SK-N-SH (cell line): ENCODE results near the gene DPEP3. TPM values are rescaled to one million over a fixed set of nuclear protein-coding genes. Genes with fewer than 3 reads are reported as not detected.

Source experiments
- CTCF ChIA-PET: fragments of 300-600, 350-600 bp; formaldehyde crosslinking; extraction: SDS; loops from one replicate; lab custom pipeline; 2021; lab: Yijun Ruan, JAX
- POLR2A ChIA-PET: fragments of 350-600 bp; sonication (Branson Sonifier 250); formaldehyde crosslinking; extraction: SDS; loops from one replicate; lab custom pipeline; 2020; ENCODE audit warnings: antibody characterized with exemption, inconsistent platforms; lab: Yijun Ruan, JAX
- DNase-seq: peaks from one replicate; pipeline ENCODE4 v3.0.0; 2012
- H2AFZ ChIP-seq: fragments of 200-600 bp; sonication (generic); 2 replicates; pipeline ENCODE4 v1.8.1; 2016; ENCODE audit warnings: antibody characterized with exemption, mild to moderate bottlenecking, low read depth
- H3F3A ChIP-seq: fragments of 200-600 bp; sonication (generic); replicated peaks from 2 replicates; pipeline ENCODE3; 2016; ENCODE audit warnings: antibody characterized with exemption, mild to moderate bottlenecking; ENCODE audit not compliant: insufficient read depth
- H3K27ac ChIP-seq, 2 experiments: fragments of 200-500 bp in 1 of 2; fragments of 200-600 bp in 1 of 2; sonication (Bioruptor generic) in 1 of 2; sonication (generic), shearing (Covaris generic) in 1 of 2; 2 replicates each; pipeline versions ENCODE4 v1.5.1 to v1.6.1; 2014 to 2016; ENCODE audit warnings: low read depth in 2 of 2, inconsistent platforms in 1 of 2, low read length in 1 of 2, mild to moderate bottlenecking in 1 of 2, mixed read lengths in 1 of 2
- H3K27me3 ChIP-seq: fragments of 200-600 bp; sonication (generic), shearing (Covaris generic); 2 replicates; pipeline ENCODE4 v1.6.1; 2016; ENCODE audit warnings: mixed run types; ENCODE audit not compliant: insufficient read depth
- H3K36me3 ChIP-seq, 2 experiments: fragments of 200-500 bp in 1 of 2; fragments of 200-600 bp in 1 of 2; sonication (Bioruptor generic) in 1 of 2; sonication (generic) in 1 of 2; replicated peaks in 1 of 2; 2 replicates each; pipeline versions ENCODE3 to v1.5.1; 2014 to 2016; ENCODE audit warnings: low read length in 1 of 2, mild to moderate bottlenecking in 1 of 2; ENCODE audit not compliant: insufficient read depth in 2 of 2, control insufficient read depth in 1 of 2
- H3K4me1 ChIP-seq, 2 experiments: fragments of 200-500 bp in 1 of 2; fragments of 200-600 bp in 1 of 2; sonication (Bioruptor generic) in 1 of 2; sonication (generic), shearing (Covaris generic) in 1 of 2; 2 replicates each; pipeline versions ENCODE4 v1.5.1 to v1.6.1; 2014 to 2016; ENCODE audit warnings: low read depth in 1 of 2, low read length in 1 of 2, mixed run types in 1 of 2; ENCODE audit not compliant: insufficient read depth in 2 of 2, control insufficient read depth in 1 of 2
- H3K4me2 ChIP-seq: fragments of 200-600 bp; sonication (generic), shearing (Covaris generic); 2 replicates; pipeline ENCODE4 v1.6.1; 2017; ENCODE audit warnings: mixed run types
- H3K4me3 ChIP-seq, 2 experiments: fragments of 200-500 bp in 1 of 2; fragments of 200-600 bp in 1 of 2; sonication (Bioruptor generic) in 1 of 2; sonication (generic), shearing (Covaris generic) in 1 of 2; 2 replicates each; pipeline versions ENCODE4 v1.5.1 to v1.8.1; 2014 to 2016; ENCODE audit warnings: low read depth in 2 of 2, inconsistent platforms in 1 of 2, low read length in 1 of 2, mild to moderate bottlenecking in 1 of 2, mixed read lengths in 1 of 2, moderate library complexity in 1 of 2
- H3K79me2 ChIP-seq: fragments of 200-600 bp; sonication (generic); 2 replicates; pipeline ENCODE4 v1.8.1; 2017; ENCODE audit warnings: mild to moderate bottlenecking; ENCODE audit not compliant: insufficient read depth
- H3K9ac ChIP-seq: fragments of 200-600 bp; sonication (generic); 2 replicates; pipeline ENCODE4 v1.6.1; 2017; ENCODE audit warnings: mixed run types
- H3K9me2 ChIP-seq: fragments of 200-600 bp; sonication (generic); 2 replicates; pipeline ENCODE4 v1.6.1; 2017; ENCODE audit warnings: mixed run types
- H3K9me3 ChIP-seq: fragments of 200-600 bp; sonication (generic); 2 replicates; pipeline ENCODE4 v1.6.1; 2017; ENCODE audit warnings: mixed run types, mild to moderate bottlenecking, moderate library complexity
- H4K20me1 ChIP-seq: fragments of 200-600 bp; sonication (generic); 2 replicates; pipeline ENCODE4 v1.6.1; 2017; ENCODE audit warnings: mild to moderate bottlenecking, mixed run types; ENCODE audit not compliant: insufficient read depth
- CHD2 ChIP-seq: fragments of 150-350 bp; IDR thresholded peaks from 2 replicates; pipeline ENCODE4 v1.6.1; 2018; ENCODE audit warnings: low read length; ENCODE audit not compliant: partially characterized antibody
- CTCF ChIP-seq: fragments of 200-600 bp; sonication (generic); IDR thresholded peaks from 2 replicates; pipeline ENCODE4 v1.6.1; 2017; ENCODE audit warnings: antibody characterized with exemption, mild to moderate bottlenecking, moderate library complexity
- ELF1 ChIP-seq: IDR thresholded peaks from 2 replicates; pipeline ENCODE4 v1.4.0; 2012
- EP300 ChIP-seq, 2 experiments: IDR thresholded peaks; 2 replicates each; pipeline versions ENCODE4 v1.4.0 to v1.6.1; 2012; ENCODE audit warnings: borderline replicate concordance in 1 of 2, low read depth in 1 of 2, low read length in 1 of 2
- EZH2phosphoT487 ChIP-seq: fragments of 200-600 bp; sonication (generic); IDR thresholded peaks from 2 replicates; pipeline ENCODE4 v1.6.1; 2017; ENCODE audit warnings: low read depth, mixed run types, mild to moderate bottlenecking, antibody characterized with exemption, moderate library complexity, borderline replicate concordance
- FOSL2 ChIP-seq: IDR thresholded peaks from 2 replicates; pipeline ENCODE4 v1.4.0; 2012; ENCODE audit warnings: low read depth, mild to moderate bottlenecking, moderate library complexity, borderline replicate concordance
- FOXJ3 ChIP-seq: sonication (generic); formaldehyde crosslinking; IDR thresholded peaks from 2 replicates; pipeline ENCODE4 v1.5.1; 2020; ENCODE audit warnings: mild to moderate bottlenecking, missing genetic modification reagents
- GABPA ChIP-seq: IDR thresholded peaks from 2 replicates; pipeline ENCODE4 v1.4.0; 2012; ENCODE audit warnings: low read depth, mild to moderate bottlenecking
- GATA2 ChIP-seq: sonication (generic); formaldehyde crosslinking; IDR thresholded peaks from 2 replicates; pipeline ENCODE4 v1.5.0; 2020; ENCODE audit warnings: mild to moderate bottlenecking, missing genetic modification reagents
- IRF3 ChIP-seq: fragments of 150-350 bp; IDR thresholded peaks from 2 replicates; pipeline ENCODE4 v1.6.1; 2016; ENCODE audit warnings: mild to moderate bottlenecking, low read depth, low read length
- JUND ChIP-seq: IDR thresholded peaks from 2 replicates; pipeline ENCODE4 v1.4.0; 2012
- MAX ChIP-seq: IDR thresholded peaks from 2 replicates; pipeline ENCODE4 v1.4.0; 2012; ENCODE audit warnings: low read depth
- MXI1 ChIP-seq: IDR thresholded peaks from 2 replicates; pipeline ENCODE4 v1.6.1; 2012; ENCODE audit warnings: mild to moderate bottlenecking, low read depth, low read length, improper control_type of control experiment
- NRF1 ChIP-seq: IDR thresholded peaks from 2 replicates; pipeline ENCODE4 v1.6.1; 2012; ENCODE audit warnings: low read depth, mild to moderate bottlenecking, low read length
- POLR2AphosphoS5 ChIP-seq: IDR thresholded peaks from 2 replicates; pipeline ENCODE4 v1.6.1; 2012; ENCODE audit warnings: low read depth, low read length
- RAD21 ChIP-seq: IDR thresholded peaks from 2 replicates; pipeline ENCODE4 v1.6.1; 2012; ENCODE audit warnings: mild to moderate bottlenecking, low read length
- RCOR1 ChIP-seq: fragments of 150-350 bp; IDR thresholded peaks from 2 replicates; pipeline ENCODE4 v1.6.1; 2017; ENCODE audit warnings: antibody characterized with exemption, low read length
- RFX5 ChIP-seq: IDR thresholded peaks from 2 replicates; pipeline ENCODE4 v1.6.1; 2012; ENCODE audit warnings: mild to moderate bottlenecking, improper control_type of control experiment, low read length
- RXRA ChIP-seq: IDR thresholded peaks from 2 replicates; pipeline ENCODE4 v1.4.0; 2012; ENCODE audit warnings: low read depth, mild to moderate bottlenecking, borderline replicate concordance
- SIN3A ChIP-seq: IDR thresholded peaks from 2 replicates; pipeline ENCODE4 v1.6.1; 2012; ENCODE audit warnings: low read depth, mild to moderate bottlenecking, low read length, moderate library complexity, borderline replicate concordance
- SMC3 ChIP-seq: IDR thresholded peaks from 2 replicates; pipeline ENCODE4 v1.6.1; 2012; ENCODE audit warnings: low read depth, low read length, improper control_type of control experiment
- TEAD4 ChIP-seq: IDR thresholded peaks from 2 replicates; pipeline ENCODE4 v1.4.0; 2012; ENCODE audit warnings: mild to moderate bottlenecking, borderline replicate concordance; ENCODE audit not compliant: insufficient read depth
- WGBS: methylation state at CpG from one replicate; pipeline ENCODE4 v1.1.6; 2017; ENCODE audit warnings: low lambda C conversion rate; 5-methylcytosine and 5-hydroxymethylcytosine counted together
- polyA plus RNA-seq, 3 experiments: library from polyadenylated mRNA; depleted of rRNA; stranded (reverse); fragments of >200 nt; gene quantifications; 2 replicates each; pipeline ENCODE4 v1.2.3, GENCODE V29; 2012
- TF ChIP-seq, protein P1 (sequence below): IDR thresholded peaks from 2 replicates; pipeline ENCODE4 v1.6.1; 2012; ENCODE audit warnings: mild to moderate bottlenecking, low read depth, low read length, moderate library complexity
- TF ChIP-seq, protein P2 (sequence below): fragments of 150-350 bp; IDR thresholded peaks from 2 replicates; pipeline ENCODE4 v1.6.1; 2017; ENCODE audit warnings: antibody characterized with exemption, low read length, low read depth, borderline replicate concordance

DPEP3 gene
- polyA plus RNA-seq, 1 of the 3 experiments (the other 2 are of a cell fraction) = not detected

GRCh38 chr16:67993207-67994039 is 13.1 kb upstream of the DPEP3 start:
- H4K20me1 ChIP-seq = no peaks in the 10 kb centered on the region
- H3K79me2 ChIP-seq = no peaks in the 10 kb centered on the region
- H3K4me3 ChIP-seq = peak overlapping the region in 1 of 2 experiments; percentile 56; a peak in 2 of 4 replicates
- peaks cover 0 to 7% of the 10 kb centered on the region in 2 experiments; a peak in 1 of 4 replicates for H3K4me1 ChIP-seq
- no peaks in the 10 kb centered on the region for H3K9me2 ChIP-seq
- peak overlapping the region; percentile 66; the same call in 1 of the 2 replicates for H3K4me2 ChIP-seq
- 20% methylated on average over 31 of the region's 39 CpGs for WGBS
- no peaks in the 10 kb centered on the region for H3K9me3 ChIP-seq
- CTCF ChIA-PET = interaction anchor here (0.6 to 3.9 kb wide), 14 partner anchors 10 to 446 kb away, joined by 3 to 25 read pairs (median 4); no protein-coding TSS in a partner anchor
- H3K36me3 ChIP-seq = no peaks in the 10 kb centered on the region
- TF ChIP-seq, protein P1, sequence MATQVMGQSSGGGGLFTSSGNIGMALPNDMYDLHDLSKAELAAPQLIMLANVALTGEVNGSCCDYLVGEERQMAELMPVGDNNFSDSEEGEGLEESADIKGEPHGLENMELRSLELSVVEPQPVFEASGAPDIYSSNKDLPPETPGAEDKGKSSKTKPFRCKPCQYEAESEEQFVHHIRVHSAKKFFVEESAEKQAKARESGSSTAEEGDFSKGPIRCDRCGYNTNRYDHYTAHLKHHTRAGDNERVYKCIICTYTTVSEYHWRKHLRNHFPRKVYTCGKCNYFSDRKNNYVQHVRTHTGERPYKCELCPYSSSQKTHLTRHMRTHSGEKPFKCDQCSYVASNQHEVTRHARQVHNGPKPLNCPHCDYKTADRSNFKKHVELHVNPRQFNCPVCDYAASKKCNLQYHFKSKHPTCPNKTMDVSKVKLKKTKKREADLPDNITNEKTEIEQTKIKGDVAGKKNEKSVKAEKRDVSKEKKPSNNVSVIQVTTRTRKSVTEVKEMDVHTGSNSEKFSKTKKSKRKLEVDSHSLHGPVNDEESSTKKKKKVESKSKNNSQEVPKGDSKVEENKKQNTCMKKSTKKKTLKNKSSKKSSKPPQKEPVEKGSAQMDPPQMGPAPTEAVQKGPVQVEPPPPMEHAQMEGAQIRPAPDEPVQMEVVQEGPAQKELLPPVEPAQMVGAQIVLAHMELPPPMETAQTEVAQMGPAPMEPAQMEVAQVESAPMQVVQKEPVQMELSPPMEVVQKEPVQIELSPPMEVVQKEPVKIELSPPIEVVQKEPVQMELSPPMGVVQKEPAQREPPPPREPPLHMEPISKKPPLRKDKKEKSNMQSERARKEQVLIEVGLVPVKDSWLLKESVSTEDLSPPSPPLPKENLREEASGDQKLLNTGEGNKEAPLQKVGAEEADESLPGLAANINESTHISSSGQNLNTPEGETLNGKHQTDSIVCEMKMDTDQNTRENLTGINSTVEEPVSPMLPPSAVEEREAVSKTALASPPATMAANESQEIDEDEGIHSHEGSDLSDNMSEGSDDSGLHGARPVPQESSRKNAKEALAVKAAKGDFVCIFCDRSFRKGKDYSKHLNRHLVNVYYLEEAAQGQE = no peak
- TF ChIP-seq RXRA (no peak), CTCF (peak; percentile 81), JUND (no peak), NRF1 (no peak), SIN3A (0 out of 2 replicates have a peak, but pooled peaks have one; percentile 26), EP300 (IDR thresholded peaks at IDR 0.05; ENCODE audit: borderline replicate concordance in 1 of 2, low read depth in 1 of 2, low read length in 1 of 2) (no peak), FOSL2 (no peak), MAX (no peak), CHD2 (no peak), ELF1 (no peak), GABPA (no peak), RCOR1 (no peak), TEAD4 (no peak), IRF3 (no peak), FOXJ3 (CRISPR knock-in tag) (no peak), SMC3 (peak; percentile 87), GATA2 (CRISPR knock-in tag) (no peak), RFX5 (no peak), EZH2phosphoT487 (no peak), MXI1 (no peak), POLR2AphosphoS5 (no peak), RAD21 (peak; percentile 63)
- TF ChIP-seq, protein P2, sequence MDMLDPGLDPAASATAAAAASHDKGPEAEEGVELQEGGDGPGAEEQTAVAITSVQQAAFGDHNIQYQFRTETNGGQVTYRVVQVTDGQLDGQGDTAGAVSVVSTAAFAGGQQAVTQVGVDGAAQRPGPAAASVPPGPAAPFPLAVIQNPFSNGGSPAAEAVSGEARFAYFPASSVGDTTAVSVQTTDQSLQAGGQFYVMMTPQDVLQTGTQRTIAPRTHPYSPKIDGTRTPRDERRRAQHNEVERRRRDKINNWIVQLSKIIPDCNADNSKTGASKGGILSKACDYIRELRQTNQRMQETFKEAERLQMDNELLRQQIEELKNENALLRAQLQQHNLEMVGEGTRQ = no peak
- TF ChIP-seq, all 33 proteins: peak for 4
- no peaks in the 10 kb centered on the region for H3K27me3 ChIP-seq
- no peaks in the 10 kb centered on the region for H3F3A ChIP-seq
- H2AFZ ChIP-seq = peak overlapping the region; percentile 84
- peak; percentile 96 for DNase-seq
- H3K9ac ChIP-seq = no peak overlapping the region
- H3K27ac ChIP-seq = no peak overlapping the region
- POLR2A ChIA-PET = no interaction called here
